Measurements from ENCODE around the gene KBTBD12.

KBTBD12 gene

GRCh38 chr3:127955728-127956127, 40.7 kb downstream of the KBTBD12 start:
- no peak for DNase-seq

DNA sequence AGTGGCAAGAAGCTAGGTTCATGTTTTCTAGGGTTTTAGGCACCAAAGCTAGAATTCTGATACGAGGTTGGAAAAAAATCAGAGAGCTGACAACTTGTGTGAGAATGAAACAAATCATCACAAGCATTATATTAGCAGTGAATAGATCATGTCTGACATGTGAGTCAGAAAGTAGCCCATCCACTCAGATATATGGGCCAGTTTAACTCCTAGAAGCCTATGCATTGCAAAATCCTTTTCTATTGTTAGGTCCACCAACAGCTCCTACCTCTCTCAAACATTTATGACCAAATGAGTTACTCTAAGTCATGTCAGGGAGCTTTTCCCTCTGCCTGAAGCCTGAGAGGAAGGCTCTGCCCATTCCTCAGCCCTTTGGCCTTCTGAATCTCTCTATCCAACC, 44.0 kb downstream of the KBTBD12 start:
- no peak for DNase-seq

DNA sequence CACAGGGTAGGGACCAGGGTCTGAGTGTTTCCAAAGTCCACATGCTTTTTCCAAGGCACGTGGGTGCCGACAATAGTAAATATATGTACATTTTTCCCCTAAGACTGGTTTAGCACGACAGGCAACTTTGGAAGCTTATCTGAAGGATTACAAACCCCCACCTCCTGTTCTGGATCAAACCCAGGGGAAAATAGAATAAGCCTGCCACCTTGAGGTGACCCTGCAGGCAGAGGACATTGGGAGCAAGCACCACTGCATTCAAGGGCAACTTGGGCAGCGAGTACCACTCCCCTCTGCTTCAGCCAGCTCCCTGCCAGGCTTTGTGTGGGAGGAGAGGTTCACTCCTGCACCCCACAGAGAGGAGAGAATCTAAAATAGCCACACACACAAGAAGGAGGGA, 44.8 kb downstream of the KBTBD12 start:
- peak; percentile 54 for DNase-seq

DNA sequence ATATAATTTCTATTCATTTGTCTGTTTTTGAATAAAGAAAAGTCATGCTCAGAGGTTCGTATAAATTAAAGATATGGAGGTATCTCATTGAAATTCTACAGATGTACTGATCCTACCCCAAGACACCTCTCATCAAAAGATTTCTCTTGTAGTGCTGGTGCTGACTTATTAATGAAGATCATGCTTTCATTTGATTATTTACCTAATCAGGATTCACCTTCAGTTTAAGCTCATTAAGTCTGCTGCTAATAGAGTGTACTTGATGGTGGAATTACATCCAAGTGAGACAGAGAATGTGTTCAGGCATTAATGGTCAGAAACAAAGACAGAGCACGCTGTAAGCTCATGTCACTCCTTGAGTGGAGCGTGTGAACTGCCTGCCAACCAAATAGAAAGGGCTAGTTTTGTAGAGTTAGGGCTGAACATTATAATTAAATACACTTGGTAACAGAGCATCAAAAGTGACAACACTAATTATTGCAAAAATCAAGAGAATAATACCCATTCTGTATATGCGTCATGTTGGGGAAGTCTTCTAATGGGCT, 45.5 kb downstream of the KBTBD12 start:
- no peak for DNase-seq

DNA sequence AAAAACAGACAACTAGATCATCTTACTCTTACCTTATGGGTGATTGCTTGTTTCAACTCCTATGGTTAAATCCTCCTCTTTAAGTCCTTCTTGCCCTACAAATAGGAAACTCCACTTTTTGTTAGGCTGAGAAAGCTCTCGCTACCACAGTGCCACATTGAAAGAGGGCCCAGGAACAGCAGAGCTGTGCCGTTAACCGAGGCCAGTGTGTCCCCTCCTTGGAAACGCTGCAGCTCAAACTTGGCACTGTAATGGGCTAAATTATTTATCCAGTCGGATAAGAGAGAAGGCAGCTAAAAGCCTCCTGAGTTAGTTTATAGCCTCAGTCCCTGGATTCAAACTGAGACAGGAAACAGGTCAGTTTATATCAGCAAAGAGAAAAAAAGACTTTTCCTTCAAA, 46.1 kb downstream of the KBTBD12 start:
- no peak for DNase-seq

DNA sequence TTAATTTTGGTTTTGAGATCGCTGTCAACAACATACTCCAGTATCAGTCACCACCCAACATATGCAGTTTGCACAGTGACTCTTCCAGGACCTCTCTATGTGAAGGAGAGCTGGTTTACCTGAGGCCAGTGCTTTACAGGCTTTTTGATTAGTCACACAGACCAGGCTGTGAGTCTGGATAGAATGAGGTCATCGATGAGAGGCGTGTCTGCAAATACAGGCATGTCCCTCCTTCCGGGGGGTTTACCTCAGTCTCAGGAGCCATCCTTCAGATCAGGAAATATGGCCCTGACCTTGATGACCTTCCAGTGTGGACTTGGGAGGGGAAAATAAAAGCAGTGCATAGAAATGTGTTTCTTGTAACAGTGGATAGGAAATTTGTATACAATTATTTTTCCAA, 46.9 kb downstream of the KBTBD12 start:
- DNase-seq: no peak

- DNase-seq: no peak
Observed at GRCh38 chr3:127962937-127963336, 47.9 kb downstream of the KBTBD12 start.

DNA sequence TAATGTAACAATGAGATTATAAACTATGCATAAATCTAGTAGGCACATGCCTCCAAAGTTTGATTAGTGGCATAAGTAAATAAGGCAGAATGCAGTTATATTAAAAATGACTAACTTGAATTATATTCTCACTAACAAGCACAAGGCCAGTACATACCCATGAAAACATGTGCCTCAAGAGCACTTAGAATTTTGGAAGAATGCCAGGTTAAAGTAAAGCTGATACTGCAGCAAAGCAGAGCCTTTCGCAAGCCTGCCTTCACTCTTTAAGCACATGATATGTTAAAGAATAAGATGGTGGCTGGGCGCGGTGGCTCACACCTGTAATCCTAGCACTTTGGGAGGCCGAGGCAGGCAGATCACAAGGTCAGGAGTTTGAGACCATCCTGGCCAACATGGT, 49.0 kb downstream of the KBTBD12 start:
- DNase-seq: no peak

DNA sequence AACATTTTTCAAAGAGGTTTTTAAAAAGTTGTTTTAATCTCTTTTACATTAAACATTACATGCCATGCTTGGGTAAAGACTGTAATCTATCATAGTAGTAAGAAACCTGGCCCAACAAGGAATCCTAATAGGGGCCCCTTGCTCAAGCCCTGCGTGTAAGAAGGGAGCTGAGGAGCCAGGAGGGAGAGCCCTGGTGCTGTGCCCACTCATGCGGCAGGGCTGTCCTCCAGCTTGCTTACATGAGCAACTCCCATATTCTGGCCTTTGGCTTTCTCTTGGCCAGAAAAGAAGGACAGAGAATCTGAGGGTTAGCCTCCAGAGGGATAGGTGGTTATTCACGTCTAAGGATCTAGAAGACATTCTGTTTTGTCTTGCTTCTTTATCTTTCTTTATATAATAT, 49.8 kb downstream of the KBTBD12 start:
- DNase-seq: no peak

GRCh38 chr3:127967316-127967715, 52.3 kb downstream of the KBTBD12 start:
- no peak for DNase-seq

- peak; percentile 45 for DNase-seq
Observed at GRCh38 chr3:127970966-127971592, 56.0 kb downstream of the KBTBD12 start.

DNA sequence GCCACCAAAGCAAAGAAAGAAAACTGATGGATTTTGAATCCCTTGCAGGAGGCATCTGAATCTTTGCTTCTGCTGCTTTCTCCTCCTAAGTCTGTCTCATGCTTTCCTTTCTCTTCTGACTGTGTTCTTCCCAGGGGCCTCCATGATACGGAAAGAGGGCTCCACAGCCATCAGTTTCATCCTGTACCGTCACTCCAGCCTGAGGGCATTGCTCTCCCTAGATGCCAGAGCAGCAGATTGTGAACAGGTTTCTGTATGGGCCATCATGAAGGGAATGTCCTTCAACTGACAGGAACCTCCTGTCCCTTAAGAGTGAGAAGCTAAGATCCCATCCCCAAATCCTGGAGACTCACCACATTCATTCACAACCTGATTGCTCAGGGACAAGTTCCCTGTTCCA, 59.2 kb downstream of the KBTBD12 start:
- DNase-seq: no peak

- no peak for DNase-seq
Observed at GRCh38 chr3:127975153-127976029, 60.4 kb downstream of the KBTBD12 start.

DNA sequence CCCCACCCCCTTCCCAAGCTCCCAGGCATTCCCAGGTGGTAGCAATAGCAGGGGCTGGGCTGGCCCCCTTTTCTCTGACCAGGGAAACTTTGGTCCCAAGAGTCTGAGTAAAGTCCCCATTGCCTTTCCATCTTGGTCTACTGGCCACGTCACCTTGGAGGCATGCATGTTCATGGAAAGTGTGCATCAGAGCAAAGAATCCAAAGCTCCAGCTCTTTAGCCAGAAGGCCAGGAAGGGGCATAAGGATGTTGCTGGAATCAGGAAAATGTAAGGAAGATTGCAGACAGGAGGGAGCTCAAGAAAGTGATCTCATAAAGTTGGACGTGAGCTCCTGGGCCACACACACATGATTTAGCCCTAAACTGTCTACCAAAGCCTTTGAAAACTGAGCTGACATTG, 63.6 kb downstream of the KBTBD12 start:
- DNase-seq: no peak

- no peak for DNase-seq
Observed at GRCh38 chr3:127979473-127979872, 64.4 kb downstream of the KBTBD12 start.

DNA sequence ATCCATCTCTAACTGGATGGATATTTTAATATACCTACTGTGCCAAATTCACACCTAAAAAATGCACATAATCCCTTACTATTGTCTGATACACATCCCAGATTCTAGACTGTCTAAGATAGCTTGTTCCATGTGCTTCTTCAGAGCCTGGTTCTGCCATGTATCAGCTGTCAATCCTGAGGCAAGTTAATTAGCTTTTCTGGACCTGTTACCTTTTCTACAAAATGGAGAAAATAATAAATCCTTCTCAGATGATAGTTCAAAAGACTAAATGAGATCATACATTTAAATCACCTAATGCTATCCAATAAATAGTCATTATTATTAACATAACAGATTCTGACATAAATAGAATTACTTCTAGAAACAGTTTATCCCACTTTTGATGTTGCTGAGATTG, 66.1 kb downstream of the KBTBD12 start:
- DNase-seq: no peak

DNA sequence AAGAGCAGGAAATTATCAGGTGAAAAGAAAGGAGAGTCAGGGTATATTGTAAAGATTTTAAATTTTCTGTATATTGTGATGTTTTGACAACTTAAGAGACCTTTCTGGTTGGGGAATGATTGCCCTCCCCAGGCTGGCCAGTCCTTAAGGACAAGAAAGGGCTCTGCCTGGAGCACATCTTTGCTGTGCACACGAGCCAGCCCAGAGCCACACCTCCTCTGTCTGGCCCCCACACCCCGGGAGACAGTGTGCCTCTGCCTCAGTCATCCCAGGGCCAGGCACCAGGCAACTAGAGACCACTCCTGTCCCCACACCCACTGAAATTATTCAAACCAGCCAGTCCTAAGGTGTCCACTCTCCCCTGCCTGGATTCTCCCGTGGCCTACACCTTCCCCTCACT, 67.1 kb downstream of the KBTBD12 start:
- no peak for DNase-seq

DNA sequence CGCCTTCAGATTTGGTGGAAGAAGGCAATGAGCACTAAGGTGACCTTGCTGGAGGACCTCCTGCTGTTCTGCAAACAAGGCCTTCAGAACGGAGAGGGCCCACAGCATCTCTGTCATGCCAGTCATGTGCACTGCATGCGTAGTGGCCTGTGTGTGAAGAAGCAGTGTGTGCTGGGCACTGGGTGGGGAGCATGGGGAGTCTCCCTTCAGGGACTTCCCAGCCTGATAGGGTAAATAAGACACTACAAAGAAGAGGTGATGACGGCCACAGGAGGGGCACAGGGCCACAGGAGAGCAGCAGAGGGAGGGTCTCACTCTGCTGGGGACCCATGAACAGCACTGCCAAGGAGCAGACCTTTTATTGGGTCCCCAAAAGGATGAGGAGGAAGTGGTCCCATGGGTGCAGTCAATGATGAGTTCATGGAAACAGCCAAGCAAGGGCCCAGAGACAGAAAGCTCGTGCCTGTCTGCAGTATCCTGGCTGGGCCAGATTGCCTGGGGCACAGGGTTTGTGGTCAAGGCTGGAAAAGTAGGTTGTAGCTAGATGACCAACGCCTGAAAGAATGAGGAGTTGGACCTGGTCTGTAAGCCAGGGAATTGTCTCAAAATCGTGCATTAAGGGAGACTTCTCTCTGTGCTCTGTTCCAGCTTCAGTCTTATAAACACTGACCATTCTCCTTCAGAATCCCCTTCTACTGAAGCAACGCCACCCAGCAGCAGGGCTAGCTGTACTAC, 69.4 kb downstream of the KBTBD12 start:
- no peak for DNase-seq

DNA sequence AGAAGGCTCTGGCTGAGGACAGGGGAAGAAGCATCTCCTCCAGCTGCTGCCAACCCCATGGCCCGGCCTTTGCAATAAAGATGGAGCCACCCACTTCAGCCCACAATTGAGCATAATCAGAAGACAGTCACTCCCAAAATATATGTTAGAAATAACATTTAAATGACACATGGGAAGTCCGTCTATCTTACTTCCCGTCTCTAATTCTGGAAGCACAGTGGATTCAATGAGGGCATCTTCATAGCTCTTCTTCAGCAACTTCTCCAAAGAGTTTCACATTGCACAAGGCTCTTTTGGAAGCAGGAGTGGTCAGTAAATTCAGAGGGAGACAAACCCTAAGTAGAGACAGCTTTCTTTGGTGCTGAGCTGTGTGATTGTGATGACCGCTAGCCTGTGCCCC, 70.2 kb downstream of the KBTBD12 start:
- no peak for DNase-seq

GRCh38 chr3:127985655-127986225, 70.7 kb downstream of the KBTBD12 start:
- no peak for DNase-seq

GRCh38 chr3:127986803-127987202, 71.8 kb downstream of the KBTBD12 start:
- DNase-seq: no peak

- DNase-seq: no peak
Observed at GRCh38 chr3:127987309-127987995, 72.4 kb downstream of the KBTBD12 start.

All from DMS 273 treated with DMSO at 0.1 percent for 48 hours (cell line).